Endothelial cell of umbilical vein (primary cell): ENCODE data around the gene FAM217A. TPM values are rescaled to one million over a fixed set of nuclear protein-coding genes. Genes with fewer than 3 reads are reported as not detected.
A peak's percentile ranks its signal among the peaks of the same experiment; 100 is the strongest.
"Not testable (repeated sequence)": the region's sequence is repeated elsewhere in the genome, so short reads cannot be mapped to it uniquely, and the experiment has no call there.

Experiments
- BruUV-seq: library from RNA; stranded (reverse); fragments of 400-500 nt; replicated peaks from 2 replicates; lab custom pipeline; 2021; lab: Mats Ljungman, UMichigan
- CTCF ChIA-PET: fragments of 300-600, 350-600 bp; sonication (Branson Sonifier 250); formaldehyde crosslinking; loops from one replicate; lab custom pipeline; 2021; ENCODE audit warnings: antibody characterized with exemption, inconsistent platforms; lab: Charles Lee
- POLR2A ChIA-PET: fragments of 300-600, 350-600 bp; sonication (Branson Sonifier 250); formaldehyde crosslinking; loops from one replicate; lab custom pipeline; 2021; ENCODE audit warnings: antibody characterized with exemption, inconsistent platforms; lab: Charles Lee
- DNase-seq: peaks from one replicate; pipeline ENCODE4 v3.0.0-alpha.2; 2011; ENCODE audit warnings: low read depth, low spot score
- FAIRE-seq: peaks from 2 replicates; lab custom pipeline; 2011; peaks lifted over from hg19 to GRCh38; lab: Jason Lieb, UNC
- H2AFZ ChIP-seq: 2 replicates; pipeline ENCODE4 v1.6.0; 2012; ENCODE audit warnings: low read depth, low read length, control low read depth, inconsistent platforms
- H3K27ac ChIP-seq: 2 replicates; pipeline ENCODE4 v1.5.1; 2011; ENCODE audit warnings: low read depth, mild to moderate bottlenecking, control low read depth, low read length, moderate library complexity; ENCODE audit not compliant: insufficient read depth
- H3K27me3 ChIP-seq, 2 experiments: 2 replicates each; pipeline versions ENCODE4 v1.6.0 to v1.6.1; 2011; ENCODE audit warnings: low read length in 2 of 2, mixed read lengths in 1 of 2; ENCODE audit not compliant: control insufficient read depth in 2 of 2, insufficient read depth in 2 of 2
- H3K36me3 ChIP-seq, 2 experiments: 2 replicates in 1 of 2; 3 replicates in 1 of 2; pipeline ENCODE4 v1.5.1; 2011; ENCODE audit warnings: low read length in 2 of 2, mild to moderate bottlenecking in 1 of 2, moderate library complexity in 1 of 2; ENCODE audit not compliant: control insufficient read depth in 2 of 2, insufficient read depth in 2 of 2; ENCODE audit errors: extremely low read depth in 1 of 2
- H3K4me1 ChIP-seq: 3 replicates; pipeline ENCODE4 v1.5.1; 2011; ENCODE audit warnings: mild to moderate bottlenecking, low read length; ENCODE audit not compliant: control insufficient read depth, insufficient read depth; ENCODE audit errors: extremely low read depth
- H3K4me2 ChIP-seq: 2 replicates; pipeline ENCODE4 v1.6.1; 2011; ENCODE audit warnings: low read length, control low read depth, mixed read lengths; ENCODE audit not compliant: insufficient read depth
- H3K4me3 ChIP-seq, 3 experiments: fragments of 200-600 bp in 1 of 3; sonication (generic), shearing (Covaris generic) in 1 of 3; replicated peaks in 1 of 3; 2 replicates each; pipeline ENCODE4 v1.5.1; 2011 to 2016; ENCODE audit warnings: control low read depth in 3 of 3, low read length in 3 of 3, mild to moderate bottlenecking in 2 of 3, inconsistent platforms in 1 of 3, low read depth in 1 of 3, moderate library complexity in 1 of 3; ENCODE audit not compliant: insufficient read depth in 1 of 3
- H3K79me2 ChIP-seq: 2 replicates; pipeline ENCODE4 v1.6.0; 2012; ENCODE audit warnings: low read length, inconsistent platforms; ENCODE audit not compliant: control insufficient read depth, insufficient read depth
- H3K9ac ChIP-seq: replicated peaks from 2 replicates; pipeline ENCODE3; 2011; ENCODE audit warnings: low read length, control low read depth; ENCODE audit not compliant: insufficient read depth; ENCODE audit errors: extremely low read depth
- H3K9me1 ChIP-seq: replicated peaks from 3 replicates; pipeline ENCODE4 v1.6.0; 2011; ENCODE audit warnings: mild to moderate bottlenecking, low read length; ENCODE audit not compliant: control insufficient read depth, insufficient read depth; ENCODE audit errors: extremely low read depth
- H3K9me3 ChIP-seq: replicated peaks from 2 replicates; pipeline ENCODE4 v1.5.1; 2012; ENCODE audit warnings: low read length, inconsistent platforms; ENCODE audit not compliant: control insufficient read depth, insufficient read depth
- H4K20me1 ChIP-seq: replicated peaks from 2 replicates; pipeline ENCODE3; 2011; ENCODE audit warnings: mild to moderate bottlenecking, low read length; ENCODE audit not compliant: control insufficient read depth, insufficient read depth; ENCODE audit errors: extremely low read depth
- CTCF ChIP-seq, 2 donors: IDR thresholded peaks; 1 replicate in 1 of 2; 2 replicates in 1 of 2; pipeline ENCODE4 v1.5.1; 2011; ENCODE audit warnings: low read length in 2 of 2, mild to moderate bottlenecking in 2 of 2, moderate library complexity in 2 of 2, control low read depth in 1 of 2, inconsistent platforms in 1 of 2, low read depth in 1 of 2; ENCODE audit not compliant: insufficient read depth in 1 of 2; ENCODE audit errors: extremely low read depth in 1 of 2
- GATA2 ChIP-seq: IDR thresholded peaks from 2 replicates; pipeline ENCODE4 v1.7.0; 2011; ENCODE audit warnings: low read depth, mild to moderate bottlenecking, moderate library complexity, mixed read lengths, low read length; ENCODE audit not compliant: insufficient read length, insufficient read depth
- JUN ChIP-seq: IDR thresholded peaks from 2 replicates; pipeline ENCODE4 v1.6.1; 2011; ENCODE audit warnings: borderline replicate concordance, low read depth; ENCODE audit not compliant: insufficient read length, insufficient read depth
- MYC ChIP-seq: IDR thresholded peaks from one replicate; pipeline ENCODE4 v1.6.1; 2011; ENCODE audit warnings: mild to moderate bottlenecking, low read depth, low read length
- POLR2A ChIP-seq: IDR thresholded peaks from 2 replicates; pipeline ENCODE4 v1.6.1; 2012; ENCODE audit warnings: low read depth, mild to moderate bottlenecking, control low read depth, low read length
- dilution Hi-C: fragments of 300-500 bp; cut with MboI; formaldehyde crosslinking; loops from one replicate; pipeline ENCODE4 v1.15.0; 2019; ENCODE audit warnings: low sequenced_read_pairs; ENCODE audit not compliant: extremely low pct_ligation_motif_present
- intact Hi-C: fragments of 100-400 bp; cut with micrococcal nuclease; formaldehyde crosslinking; loops from one replicate; pipeline ENCODE4 v1.10.0; 2022
- polyA plus RNA-seq, 4 experiments: library from polyadenylated mRNA; depleted of rRNA in 3 of 4; stranded (reverse) in 3 of 4; unstranded in 1 of 4; fragments of >200 nt; gene quantifications; 2 replicates each; pipeline versions ENCODE4 v1.2.1 to v1.2.3, GENCODE V29; 2011 to 2012; ENCODE audit warnings: missing spikeins in 1 of 4
- total RNA-seq: library from RNA; stranded (reverse); gene quantifications from 2 replicates; pipeline ENCODE4 v1.2.3, GENCODE V29; 2021

FAM217A gene
- total and polyA plus RNA-seq, 2 donors (not counting 3 experiments of a cell fraction or from before 2014, with no cell fraction given) = not detected

- no peaks in the 10 kb centered on the region for H3K79me2 ChIP-seq
- H3K4me3 ChIP-seq = no peak overlapping the region
- H3K36me3 ChIP-seq = peaks cover 2 to 7% of the 10 kb centered on the region in 2 experiments
- no peaks in the 10 kb centered on the region for H3K9me3 ChIP-seq
- H3K9me1 ChIP-seq = no peaks in the 10 kb centered on the region
- CTCF ChIA-PET = interaction anchor here (0.7 to 1.7 kb wide), 4 partner anchors 10 to 43 kb away, joined by 3 to 4 read pairs (median 3); no protein-coding TSS in a partner anchor
- no peak overlapping the region for H3K9ac ChIP-seq
- POLR2A ChIA-PET = no interaction called here
- no TSS peak for BruUV-seq
- intact Hi-C loops = no loop called here
- no peaks in the 10 kb centered on the region for H3K27me3 ChIP-seq
- no peak overlapping the region for H2AFZ ChIP-seq
- H4K20me1 ChIP-seq = no peaks in the 10 kb centered on the region
- TF ChIP-seq MYC (no peak), POLR2A (no peak), JUN (no peak), CTCF (IDR thresholded peaks at IDR 0.05; ENCODE audit: extremely low read depth in 1 of 2, insufficient read depth in 1 of 2, low read depth in 1 of 2, low read length in 2 of 2) (no peak), GATA2 (no peak)
- H3K4me2 ChIP-seq = no peak overlapping the region
- FAIRE-seq = no peak
- DNase-seq = no peak
- dilution Hi-C loops = no loop called here
- no peak overlapping the region for H3K27ac ChIP-seq
- peaks cover 8% of the 10 kb centered on the region for H3K4me1 ChIP-seq
Observed at GRCh38 chr6:4112366-4112765, 33.4 kb upstream of the FAM217A start.

GRCh38 chr6:4109363-4109815, 30.5 kb upstream of the FAM217A start:
- peak; percentile 71 for DNase-seq
- H3K27ac ChIP-seq, dilution Hi-C loops, H3K9ac ChIP-seq, H3K36me3 ChIP-seq, POLR2A ChIA-PET, BruUV-seq, H3K27me3 ChIP-seq, H3K9me3 ChIP-seq, H3K4me3 ChIP-seq, H3K4me1 ChIP-seq, H3K9me1 ChIP-seq, H4K20me1 ChIP-seq, H3K79me2 ChIP-seq, CTCF ChIA-PET: not testable (repeated sequence)
- Histone ChIP-seq H3K4me2 (peak overlapping the region; percentile 70), H2AFZ (peak overlapping the region; percentile 81)
- peak; percentile 92 for FAIRE-seq
- intact Hi-C loops = loop anchor here (10.0 kb wide), 1 partner anchor 45 kb away; no protein-coding TSS in a partner anchor
